K562 (cell line): ENCODE measurements around the gene TTLL11.

Experiments used
- CCNT2 ChIP-seq: IDR thresholded peaks from 2 replicates; pipeline ENCODE4 v1.6.1; 2011; ENCODE audit warnings: borderline replicate concordance, low read depth, mild to moderate bottlenecking, moderate library complexity, mixed read lengths, low read length; ENCODE audit not compliant: insufficient read length; ENCODE audit errors: extremely low read depth
- CREM ChIP-seq: IDR thresholded peaks from 2 replicates; pipeline ENCODE4 v1.6.1; 2014; ENCODE audit warnings: antibody characterized with exemption, low read depth
- CTCF ChIP-seq, 3 experiments: IDR thresholded peaks in 2 of 3; conservative IDR thresholded peaks in 1 of 3; 2 replicates each; pipeline ENCODE4 v1.5.1; 2011 to 2012; ENCODE audit warnings: low read length in 3 of 3, mild to moderate bottlenecking in 3 of 3, control low read depth in 2 of 3, improper control_type of control experiment in 1 of 3, inconsistent platforms in 1 of 3, low read depth in 1 of 3, mixed read lengths in 1 of 3, moderate library complexity in 1 of 3; ENCODE audit not compliant: insufficient read depth in 2 of 3
- ELF4 ChIP-seq: fragments of 450-650 bp; formaldehyde crosslinking; IDR thresholded peaks from 2 replicates; pipeline ENCODE4 v1.4.0; 2022; ENCODE audit warnings: missing genetic modification characterization
- ERF ChIP-seq: fragments of 450-650 bp; formaldehyde crosslinking; IDR thresholded peaks from 2 replicates; pipeline ENCODE4 v1.4.0; 2020; ENCODE audit warnings: mild to moderate bottlenecking, mixed read lengths
- EZH2 ChIP-seq: IDR thresholded peaks from 2 replicates; pipeline ENCODE4 v1.6.1; 2012; ENCODE audit warnings: low read depth, mild to moderate bottlenecking, inconsistent platforms, low read length, borderline replicate concordance
- POLR2AphosphoS5 ChIP-seq: IDR thresholded peaks from 2 replicates; pipeline ENCODE4 v1.6.1; 2011; ENCODE audit warnings: mild to moderate bottlenecking, low read depth, low read length, moderate library complexity; ENCODE audit not compliant: control insufficient read depth, insufficient read depth
- RCOR1 ChIP-seq, 2 experiments: IDR thresholded peaks; 2 replicates each; pipeline ENCODE4 v1.6.1; 2012; ENCODE audit warnings: low read depth in 2 of 2, low read length in 2 of 2, borderline replicate concordance in 1 of 2, improper control_type of control experiment in 1 of 2
- RFX1 ChIP-seq: fragments of 450-650 bp; IDR thresholded peaks from 2 replicates; pipeline ENCODE4 v1.6.1; 2016; ENCODE audit warnings: mild to moderate bottlenecking, moderate library complexity

GRCh38 chr9:121865884-121866283 is 227.2 kb downstream of the TTLL11 start:
- no peak for TF ChIP-seq CREM
- TF ChIP-seq POLR2AphosphoS5 = no peak
- no peak for TF ChIP-seq CTCF (IDR thresholded peaks at IDR 0.05 in 2 of 3, conservative IDR thresholded peaks at IDR 0.05 in 1 of 3; ENCODE audit: insufficient read depth in 2 of 3, low read depth in 1 of 3, low read length in 3 of 3)
- TF ChIP-seq RCOR1 (IDR thresholded peaks at IDR 0.05; ENCODE audit: borderline replicate concordance in 1 of 2, low read depth in 2 of 2, low read length in 2 of 2) = no peak
- no peak for TF ChIP-seq EZH2
- no peak for TF ChIP-seq ERF (CRISPR knock-in tag)
- no peak for TF ChIP-seq RFX1
- TF ChIP-seq CCNT2 = no peak
- TF ChIP-seq ELF4 (CRISPR knock-in tag) = no peak
